Stimulated activated CD8-positive, alpha-beta memory T cell treated with anti-CD3 and anti-CD28 coated beads, Interleukin-4, amount 100 ng/mL, for 1 hour (primary cell): ENCODE data around the gene RBPJL.

Experiments used
- DNase-seq, 2 donors: peaks; one replicate each; pipeline ENCODE4 v3.0.0-alpha.2; 2020; ENCODE audit warnings: low read depth in 2 of 2, low spot score in 1 of 2

RBPJL gene

GRCh38 chr20:45316150-45317080, 9.8 kb downstream of the RBPJL start:
- DNase-seq, result no peak

GRCh38 chr20:45317826-45318225, 11.2 kb downstream of the RBPJL start:
- no peak for DNase-seq

GRCh38 chr20:45318386-45318939, 11.8 kb downstream of the RBPJL start:
- DNase-seq, result no peak

GRCh38 chr20:45318948-45319347, 12.3 kb downstream of the RBPJL start:
- DNase-seq, result no peak

GRCh38 chr20:45320948-45321595, 14.4 kb downstream of the RBPJL start:
- no peak for DNase-seq

- DNase-seq, result no peak
Measured at GRCh38 chr20:45322952-45323383, 16.3 kb downstream of the RBPJL start.

GRCh38 chr20:45323731-45324130, 17.1 kb downstream of the RBPJL start:
- no peak for DNase-seq

- no peak for DNase-seq
Measured at GRCh38 chr20:45325371-45325770, 18.7 kb downstream of the RBPJL start.

- DNase-seq, result no peak
Measured at GRCh38 chr20:45328451-45328850, 21.8 kb downstream of the RBPJL start.

- DNase-seq, result no peak
Measured at GRCh38 chr20:45329497-45330319, 23.1 kb downstream of the RBPJL start.

- no peak for DNase-seq
Measured at GRCh38 chr20:45330476-45330875, 23.8 kb downstream of the RBPJL start.

GRCh38 chr20:45336530-45337366, 30.1 kb downstream of the RBPJL start:
- DNase-seq, result no peak

GRCh38 chr20:45337367-45338120, 30.9 kb downstream of the RBPJL start:
- no peak for DNase-seq

GRCh38 chr20:45338121-45339030, 31.7 kb downstream of the RBPJL start:
- DNase-seq, result no peak

- DNase-seq, result no peak
Measured at GRCh38 chr20:45339084-45339483, 32.4 kb downstream of the RBPJL start.

- DNase-seq, result no peak
Measured at GRCh38 chr20:45339799-45340198, 33.2 kb downstream of the RBPJL start.

GRCh38 chr20:45340236-45340847, 33.7 kb downstream of the RBPJL start:
- DNase-seq, result no peak

GRCh38 chr20:45340951-45341350, 34.3 kb downstream of the RBPJL start:
- no peak for DNase-seq
